Testis (tissue), 2 donors: ENCODE data around the gene NTM.

Source experiments
- POLR2A ChIP-seq: fragments of 450-650 bp; IDR thresholded peaks from one replicate; pipeline ENCODE4 v1.6.1; 2017; ENCODE audit warnings: antibody characterized with exemption, mild to moderate bottlenecking, moderate library complexity
- TF ChIP-seq, protein P1 (sequence below), 3 experiments: fragments of 450-650 bp in 2 of 3; fragments of 200-600 bp in 1 of 3; sonication (generic) in 1 of 3; IDR thresholded peaks; one replicate each; pipeline ENCODE4 v1.5.1; 2016 to 2019; ENCODE audit warnings: antibody characterized with exemption in 3 of 3, mild to moderate bottlenecking in 2 of 3, moderate library complexity in 1 of 3

DNA sequence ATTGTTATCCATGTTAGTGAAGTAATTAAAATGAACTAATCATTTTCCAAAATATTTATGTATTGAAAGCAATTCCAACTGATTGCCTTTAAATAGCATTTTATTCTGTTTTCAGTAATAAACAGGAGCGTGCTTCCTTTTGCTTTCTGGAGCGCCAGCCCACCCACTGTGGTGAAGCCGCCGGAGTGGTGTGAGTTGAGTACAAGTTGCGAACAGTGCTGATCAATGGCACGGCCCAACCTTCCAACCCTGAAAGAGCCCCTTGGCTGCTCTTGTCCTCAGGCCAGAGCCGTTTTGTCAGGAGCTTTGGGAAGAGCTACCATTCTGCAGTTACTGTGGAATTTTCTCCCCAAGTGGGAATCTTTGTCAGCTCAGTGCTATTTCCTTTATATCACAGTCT lies 42.8 kb downstream of the NTM start:
- TF ChIP-seq, protein P1, sequence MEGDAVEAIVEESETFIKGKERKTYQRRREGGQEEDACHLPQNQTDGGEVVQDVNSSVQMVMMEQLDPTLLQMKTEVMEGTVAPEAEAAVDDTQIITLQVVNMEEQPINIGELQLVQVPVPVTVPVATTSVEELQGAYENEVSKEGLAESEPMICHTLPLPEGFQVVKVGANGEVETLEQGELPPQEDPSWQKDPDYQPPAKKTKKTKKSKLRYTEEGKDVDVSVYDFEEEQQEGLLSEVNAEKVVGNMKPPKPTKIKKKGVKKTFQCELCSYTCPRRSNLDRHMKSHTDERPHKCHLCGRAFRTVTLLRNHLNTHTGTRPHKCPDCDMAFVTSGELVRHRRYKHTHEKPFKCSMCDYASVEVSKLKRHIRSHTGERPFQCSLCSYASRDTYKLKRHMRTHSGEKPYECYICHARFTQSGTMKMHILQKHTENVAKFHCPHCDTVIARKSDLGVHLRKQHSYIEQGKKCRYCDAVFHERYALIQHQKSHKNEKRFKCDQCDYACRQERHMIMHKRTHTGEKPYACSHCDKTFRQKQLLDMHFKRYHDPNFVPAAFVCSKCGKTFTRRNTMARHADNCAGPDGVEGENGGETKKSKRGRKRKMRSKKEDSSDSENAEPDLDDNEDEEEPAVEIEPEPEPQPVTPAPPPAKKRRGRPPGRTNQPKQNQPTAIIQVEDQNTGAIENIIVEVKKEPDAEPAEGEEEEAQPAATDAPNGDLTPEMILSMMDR (IDR thresholded peaks at IDR 0.05) = no peak
- TF ChIP-seq POLR2A = no peak
